HG03039 (cell line): ENCODE measurements around the gene HNRNPL.

Experiments used
- ATAC-seq: cut with Tn5 transposase; IDR thresholded peaks from one replicate; pipeline ENCODE4 v1.9.1; 2021; ENCODE audit warnings: mild to moderate bottlenecking, moderate library complexity; ENCODE audit not compliant: unreplicated experiment

Gene HNRNPL

DNA sequence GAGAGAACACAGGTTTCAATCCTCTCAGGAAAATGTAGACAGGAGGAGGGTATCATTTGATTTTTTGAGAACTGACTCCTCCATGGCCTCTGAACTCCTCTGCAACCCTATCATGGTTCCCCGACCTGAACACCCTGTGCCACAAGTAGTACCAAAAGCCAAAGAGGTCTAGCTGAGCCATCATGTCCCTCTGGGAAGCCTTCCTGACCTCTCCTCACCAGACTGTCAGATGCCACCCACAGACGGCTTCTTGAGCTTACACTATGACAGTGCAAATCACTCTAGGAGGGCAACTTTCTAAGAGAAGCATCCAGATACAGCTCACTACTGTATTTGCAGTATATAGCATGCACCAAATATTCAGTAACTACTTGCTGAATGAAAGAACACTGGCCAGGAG, 3.7 kb downstream of the HNRNPL start:
- ATAC-seq, result no peak

DNA sequence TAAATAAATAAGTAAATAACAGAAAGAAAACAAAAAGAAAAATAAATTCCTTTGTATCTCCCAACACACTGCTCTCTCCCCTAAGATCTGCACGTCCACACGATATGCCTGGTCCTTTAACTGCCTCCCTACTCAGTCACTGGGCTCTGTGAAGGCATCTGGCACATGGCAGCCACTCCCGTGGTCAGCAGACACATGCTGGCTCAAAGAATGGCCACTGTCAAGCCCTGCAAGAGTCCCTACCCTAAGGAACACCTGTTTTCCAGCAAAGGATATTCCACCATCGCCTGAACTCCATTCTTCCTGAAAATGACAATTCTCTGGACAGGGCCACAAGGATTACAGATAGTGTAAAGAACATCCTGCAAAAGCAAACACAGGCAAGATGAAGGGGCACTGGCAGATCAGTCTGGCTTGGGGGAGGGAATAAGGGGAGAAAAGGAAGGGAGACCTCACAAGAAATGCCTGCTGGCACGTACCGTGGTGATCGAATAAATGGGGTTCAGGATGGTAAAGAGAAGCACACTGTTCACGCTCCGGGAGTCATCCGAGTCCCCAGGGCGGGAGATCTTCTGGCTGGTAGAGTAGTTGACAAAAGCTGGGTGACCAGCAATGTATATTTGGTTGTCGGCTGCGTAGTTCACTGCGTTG, 4.3 kb downstream of the HNRNPL start:
- ATAC-seq, result no peak

DNA sequence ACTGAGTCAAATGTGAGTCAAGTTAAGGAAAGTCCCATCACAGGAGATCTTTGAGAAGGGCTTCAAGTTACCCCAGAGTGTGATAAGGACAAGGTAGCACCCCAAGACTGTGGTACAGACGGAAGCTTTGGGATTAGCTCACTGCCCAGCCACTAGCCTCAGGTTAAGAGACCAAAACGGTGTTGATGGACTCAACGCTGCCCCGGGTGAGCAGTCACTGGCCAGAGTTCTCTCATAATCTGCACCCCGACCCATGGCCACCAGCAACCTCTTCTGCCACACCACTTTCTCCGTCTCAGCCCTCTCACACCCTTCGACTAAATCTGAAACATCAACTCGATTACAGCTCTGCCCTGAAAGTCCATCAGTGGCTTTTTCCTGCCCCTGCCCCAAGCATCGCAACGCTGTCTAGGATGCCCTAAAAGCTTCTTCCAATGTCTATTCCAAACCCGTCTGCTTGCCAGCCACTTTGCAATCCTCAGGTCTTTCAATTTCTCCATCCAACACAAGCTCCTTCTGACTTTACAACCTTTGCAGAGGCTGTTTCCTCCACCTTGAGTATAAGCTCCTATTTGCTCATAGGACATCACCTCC, 5.6 kb downstream of the HNRNPL start:
- no peak for ATAC-seq

DNA sequence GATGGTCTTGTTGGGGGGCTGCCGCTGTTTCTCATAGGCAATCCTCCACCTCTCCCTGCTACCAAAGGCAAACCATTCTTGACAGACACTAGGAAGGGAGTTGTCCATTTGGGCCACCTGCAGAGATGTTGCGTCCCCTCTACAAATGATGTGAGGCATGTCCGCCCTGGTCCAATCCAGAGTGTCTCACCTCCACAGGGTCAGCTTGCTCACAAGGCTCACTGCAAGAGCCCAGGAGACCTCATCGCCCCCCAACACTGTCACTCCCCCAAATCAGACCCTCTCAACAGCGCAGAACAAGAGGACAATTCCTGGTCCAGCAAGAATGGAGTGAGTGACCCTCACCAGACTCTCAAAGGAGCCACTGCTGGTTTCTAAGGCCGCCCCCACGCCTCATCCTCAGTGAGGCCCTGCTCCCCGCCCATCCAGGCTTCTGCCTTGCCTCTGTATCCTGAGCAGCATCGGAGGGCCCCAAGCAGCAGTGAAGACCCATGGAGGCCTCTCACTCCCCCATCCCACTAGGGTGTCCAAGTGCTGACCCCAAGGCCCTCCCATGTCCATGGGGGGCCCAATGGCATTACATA, 6.5 kb downstream of the HNRNPL start:
- no peak for ATAC-seq

DNA sequence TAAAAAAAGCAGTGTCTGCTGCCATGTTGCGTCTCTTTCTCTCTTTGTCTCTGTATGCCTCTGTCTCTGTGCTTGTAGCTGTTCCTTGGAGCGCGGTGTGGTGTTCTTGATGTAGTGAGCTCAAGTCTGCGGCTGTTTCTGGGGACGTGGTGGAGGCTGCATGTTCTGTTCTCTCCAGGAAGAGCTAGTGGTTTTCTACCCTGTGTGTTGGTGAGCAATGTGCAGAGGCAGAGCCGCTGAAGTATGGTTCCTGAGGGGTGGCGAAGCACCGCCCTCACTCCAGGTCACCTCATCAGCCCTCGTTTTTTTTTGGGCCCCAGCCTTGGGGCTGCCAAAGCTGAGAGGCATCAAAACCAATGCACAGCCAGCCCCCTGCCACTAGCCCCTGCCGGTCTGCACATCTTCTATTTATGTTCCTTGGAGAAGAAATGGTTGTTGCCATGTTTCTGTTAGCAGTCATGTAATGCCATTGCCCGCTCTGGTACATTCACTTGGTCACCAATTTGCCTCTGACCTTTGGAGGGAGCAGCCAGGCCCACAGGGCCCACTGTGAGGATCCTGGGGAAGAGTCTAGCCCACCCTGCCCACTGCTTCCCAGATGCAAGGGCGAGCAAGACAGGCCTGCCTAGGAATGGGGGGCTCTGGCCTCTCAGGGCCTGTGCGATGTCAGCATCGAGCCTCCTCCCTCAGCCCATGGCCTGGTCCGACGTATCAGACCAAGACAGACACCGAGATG, 7.2 kb downstream of the HNRNPL start:
- no peak for ATAC-seq

DNA sequence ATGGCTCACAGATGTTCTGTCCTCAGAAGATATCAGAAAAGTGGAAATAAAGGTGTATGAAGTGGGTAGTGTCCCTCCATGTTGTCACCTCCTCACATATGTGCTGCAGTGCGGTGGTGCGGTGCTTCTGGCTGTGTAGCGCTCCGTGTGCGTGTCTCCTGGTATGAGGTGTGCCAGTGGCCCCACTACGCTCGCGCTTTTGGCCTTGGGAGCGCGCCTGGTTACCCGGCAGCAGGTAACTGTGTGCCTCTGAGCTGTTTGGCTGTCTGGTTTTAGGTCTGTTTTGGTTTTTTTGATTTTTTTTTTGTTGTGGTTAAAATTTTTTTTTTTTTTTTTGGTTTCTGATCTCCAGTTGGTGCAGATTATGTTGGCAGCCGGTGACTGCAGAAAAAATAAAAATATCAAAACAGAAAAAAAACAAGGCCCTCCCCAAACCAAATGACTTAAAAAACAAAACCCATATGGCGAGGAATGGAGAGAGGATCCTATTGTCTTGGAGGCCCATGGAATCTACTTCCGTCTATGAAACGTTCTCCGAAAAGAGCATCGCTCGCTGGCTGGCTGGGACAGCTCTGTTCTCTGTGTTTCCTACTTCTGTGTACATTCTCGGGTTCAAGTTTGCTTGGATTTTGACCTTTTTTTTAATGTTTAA, 7.9 kb downstream of the HNRNPL start:
- no peak for ATAC-seq

DNA sequence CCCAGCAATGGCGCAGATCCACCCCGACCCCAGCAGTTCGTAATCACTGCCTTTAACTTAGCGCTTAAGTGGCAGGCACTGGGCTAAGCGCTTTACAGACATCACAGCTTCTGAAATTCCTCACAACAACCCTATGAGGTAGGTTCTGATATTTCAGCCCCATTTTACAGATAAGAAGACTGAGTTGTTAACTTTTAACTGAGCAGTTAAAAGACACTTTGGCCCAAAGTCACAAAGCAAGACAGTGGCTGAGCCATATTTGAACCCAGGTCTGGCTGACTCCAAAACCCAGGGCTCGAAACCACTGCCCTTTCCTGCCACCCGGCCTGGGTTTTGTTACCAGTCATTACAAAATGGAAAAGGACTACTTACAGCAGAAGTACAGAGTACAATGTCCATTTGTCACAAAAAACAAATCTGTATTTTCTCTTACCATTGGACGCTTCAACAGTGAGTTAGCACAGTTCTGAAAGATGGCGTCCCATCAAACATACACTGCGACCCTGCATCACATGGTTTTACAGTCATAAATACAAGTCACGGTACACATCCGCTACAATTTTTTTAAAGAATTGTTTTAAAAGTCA, 8.5 kb downstream of the HNRNPL start:
- no peak for ATAC-seq

DNA sequence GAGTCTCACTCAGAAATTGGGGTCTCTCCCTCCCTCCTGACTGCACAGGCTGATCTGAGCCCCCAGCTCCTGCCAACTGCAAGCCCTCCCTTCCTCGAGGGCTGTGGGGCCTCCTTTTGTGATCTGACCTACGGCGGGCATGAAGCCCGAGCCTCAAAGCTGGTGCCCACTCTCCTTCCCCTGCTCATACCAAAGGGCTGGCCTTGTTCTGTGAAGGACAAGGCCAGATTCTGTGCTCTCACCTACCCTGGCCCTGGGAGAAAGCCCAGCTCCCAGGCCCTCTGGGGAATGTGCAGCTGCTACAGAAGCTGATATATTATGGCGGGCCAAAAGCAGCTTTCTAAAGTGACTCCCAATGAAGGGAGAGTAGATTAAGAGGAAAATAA, 9.2 kb downstream of the HNRNPL start:
- no peak for ATAC-seq

DNA sequence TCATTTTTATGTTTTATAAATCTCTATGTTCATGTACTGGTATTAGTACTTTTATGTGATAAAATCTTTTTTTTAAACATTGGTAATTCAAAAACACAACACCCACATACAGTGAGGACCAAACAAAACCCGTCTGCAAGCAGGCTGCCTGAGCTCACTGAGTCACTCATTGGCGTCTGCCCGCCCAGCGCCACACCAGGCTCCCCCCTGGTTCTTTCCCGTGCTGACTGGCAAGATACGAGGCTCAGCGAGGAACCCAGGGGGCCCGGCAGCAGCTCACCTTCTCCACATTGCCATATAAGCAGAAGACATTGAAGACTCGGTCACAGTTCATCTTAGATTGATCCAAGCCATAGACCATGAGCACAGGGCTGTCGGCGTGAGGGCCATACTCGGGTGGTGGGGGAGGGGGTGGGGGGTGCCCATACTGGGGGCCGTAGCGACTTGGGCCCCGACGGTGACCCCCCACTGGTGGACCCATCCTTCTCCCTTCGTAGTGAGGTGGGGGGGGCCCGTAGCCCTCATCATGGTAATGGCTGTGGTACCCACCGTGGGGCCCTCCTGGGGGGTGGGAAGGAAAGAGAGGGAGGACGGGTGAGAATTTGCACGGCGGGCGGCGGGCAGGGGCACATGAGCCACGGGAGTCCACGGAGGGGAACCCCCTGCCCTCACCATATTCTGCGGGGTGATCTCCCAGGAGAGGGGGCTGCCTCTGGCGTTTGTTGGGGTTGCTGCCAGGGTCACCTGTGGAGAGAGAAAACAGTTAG, 9.8 kb downstream of the HNRNPL start:
- ATAC-seq, result no peak

DNA sequence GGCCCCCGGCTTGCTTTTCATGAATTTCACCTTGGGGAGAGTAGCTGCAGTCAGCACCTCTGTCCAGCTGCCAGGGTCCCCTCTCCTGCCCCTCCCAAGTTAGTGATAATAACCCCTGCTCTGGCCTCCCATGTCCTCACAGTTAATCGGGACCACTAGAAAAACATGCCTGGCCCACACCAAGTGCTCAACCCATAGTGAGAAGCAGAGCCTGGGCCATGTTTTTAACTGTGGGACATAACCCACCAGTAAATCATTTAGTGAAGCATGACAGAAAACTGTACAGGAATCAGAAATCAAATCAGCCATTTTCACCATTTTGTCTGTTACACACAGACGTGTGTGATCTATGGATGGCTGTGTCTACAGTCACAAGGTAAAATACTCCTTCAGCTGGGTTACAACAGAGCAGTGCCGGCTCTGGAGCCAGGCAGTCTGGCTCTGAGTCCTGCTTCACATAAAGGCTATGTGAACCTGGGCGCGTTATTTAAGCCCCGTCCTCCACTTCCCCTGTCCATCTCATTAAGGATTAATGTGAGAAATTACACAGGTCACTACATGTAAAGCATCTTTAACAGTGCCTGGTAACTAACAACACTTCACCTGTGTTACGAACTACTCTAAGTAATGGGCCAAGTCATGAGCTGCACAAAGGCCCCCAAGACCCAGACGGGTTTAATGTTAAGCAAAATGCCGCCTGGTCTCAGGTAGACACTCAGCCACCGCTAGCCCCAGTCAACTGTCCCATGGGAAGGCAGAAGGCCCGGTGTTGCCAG, 10.6 kb downstream of the HNRNPL start:
- ATAC-seq, result no peak

DNA sequence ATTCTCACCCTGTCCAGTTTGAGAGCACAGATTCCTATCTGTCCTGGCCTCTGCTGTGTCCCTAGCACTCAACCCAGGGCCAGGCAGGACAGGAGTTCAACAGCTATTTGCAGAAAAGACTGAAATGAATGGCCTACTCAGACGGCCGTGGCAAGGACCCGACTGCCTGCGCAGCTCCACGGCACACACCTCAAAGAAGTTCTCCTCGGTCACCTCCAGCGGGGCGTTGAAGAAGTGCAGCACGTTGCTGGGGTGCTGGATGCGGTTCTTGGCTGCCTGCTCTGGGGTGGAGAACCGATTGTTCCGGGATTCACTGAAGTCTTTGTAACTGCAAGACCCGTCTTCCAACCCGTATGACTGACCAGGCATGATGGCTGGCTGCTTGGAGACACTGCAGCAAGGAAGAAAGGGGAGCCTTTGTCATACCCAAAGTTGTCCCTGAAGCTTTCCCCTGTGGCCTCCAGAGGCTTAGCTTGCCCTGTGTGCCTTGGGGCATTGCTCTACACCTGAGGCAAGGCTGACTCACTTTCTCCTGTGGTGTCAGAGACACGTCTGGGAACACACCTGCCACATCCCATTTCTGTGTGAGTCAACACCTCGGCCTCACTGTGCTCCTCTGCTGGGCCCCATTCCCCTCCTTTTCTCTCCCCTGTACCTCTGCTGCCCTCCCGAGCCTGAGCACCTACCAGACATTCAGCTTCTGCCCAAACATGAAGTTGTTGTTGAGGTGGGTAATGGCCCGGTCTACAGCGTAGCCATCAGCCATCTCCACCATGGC, 11.4 kb downstream of the HNRNPL start:
- no peak for ATAC-seq

DNA sequence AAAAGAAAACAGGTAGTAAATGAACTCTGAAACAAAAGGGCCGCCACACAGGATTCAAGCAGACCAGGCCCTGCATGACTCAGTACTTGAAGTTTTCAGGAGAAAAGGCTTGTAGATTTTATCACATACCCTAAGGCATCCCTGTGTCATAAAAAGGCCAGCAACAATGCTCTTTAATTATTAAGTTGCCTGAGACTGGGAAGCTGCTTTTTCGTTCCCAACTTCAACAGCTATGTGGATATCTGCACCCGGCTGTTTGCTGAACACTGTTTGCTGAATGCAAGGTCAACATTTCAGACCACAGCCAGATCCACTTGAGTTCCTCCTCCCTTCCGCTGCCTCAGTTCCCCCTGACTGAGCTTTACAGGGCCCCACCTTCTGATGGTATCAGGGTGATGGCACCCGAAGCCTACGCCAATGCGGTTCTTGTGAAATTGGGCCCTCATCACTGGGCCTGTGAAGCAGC, 12.1 kb downstream of the HNRNPL start:
- ATAC-seq, result no peak

DNA sequence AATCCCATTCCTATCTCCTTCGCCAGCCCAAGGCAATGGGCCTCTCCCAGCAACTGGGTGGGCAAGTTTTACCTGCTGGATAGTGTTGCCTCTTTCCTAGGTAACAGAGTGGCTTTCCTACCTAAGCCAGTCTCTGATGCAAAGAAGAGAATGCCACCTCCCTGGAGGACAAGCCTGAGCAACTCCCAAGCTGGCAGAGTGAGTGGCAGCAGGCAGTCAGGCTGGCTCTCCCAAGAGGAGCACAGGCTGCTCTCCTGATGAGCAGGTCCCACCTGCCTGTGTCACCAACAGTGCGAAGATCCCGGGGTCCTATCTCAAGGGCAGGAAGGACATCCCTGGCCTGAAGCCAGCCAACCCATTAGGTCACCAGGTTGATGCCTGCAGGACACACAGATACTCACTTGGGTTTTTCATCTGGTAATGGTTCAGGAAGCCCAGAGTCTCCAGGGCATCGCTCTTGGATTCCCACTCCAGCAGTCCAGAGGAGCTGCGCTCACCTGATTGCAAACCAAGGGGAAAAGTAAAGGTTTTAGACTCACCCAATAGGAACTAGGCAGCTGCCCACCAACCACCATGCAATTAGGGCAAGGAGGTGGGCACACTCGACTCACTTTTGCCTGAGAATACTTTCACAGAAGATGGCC, 12.7 kb downstream of the HNRNPL start:
- ATAC-seq, result no peak

DNA sequence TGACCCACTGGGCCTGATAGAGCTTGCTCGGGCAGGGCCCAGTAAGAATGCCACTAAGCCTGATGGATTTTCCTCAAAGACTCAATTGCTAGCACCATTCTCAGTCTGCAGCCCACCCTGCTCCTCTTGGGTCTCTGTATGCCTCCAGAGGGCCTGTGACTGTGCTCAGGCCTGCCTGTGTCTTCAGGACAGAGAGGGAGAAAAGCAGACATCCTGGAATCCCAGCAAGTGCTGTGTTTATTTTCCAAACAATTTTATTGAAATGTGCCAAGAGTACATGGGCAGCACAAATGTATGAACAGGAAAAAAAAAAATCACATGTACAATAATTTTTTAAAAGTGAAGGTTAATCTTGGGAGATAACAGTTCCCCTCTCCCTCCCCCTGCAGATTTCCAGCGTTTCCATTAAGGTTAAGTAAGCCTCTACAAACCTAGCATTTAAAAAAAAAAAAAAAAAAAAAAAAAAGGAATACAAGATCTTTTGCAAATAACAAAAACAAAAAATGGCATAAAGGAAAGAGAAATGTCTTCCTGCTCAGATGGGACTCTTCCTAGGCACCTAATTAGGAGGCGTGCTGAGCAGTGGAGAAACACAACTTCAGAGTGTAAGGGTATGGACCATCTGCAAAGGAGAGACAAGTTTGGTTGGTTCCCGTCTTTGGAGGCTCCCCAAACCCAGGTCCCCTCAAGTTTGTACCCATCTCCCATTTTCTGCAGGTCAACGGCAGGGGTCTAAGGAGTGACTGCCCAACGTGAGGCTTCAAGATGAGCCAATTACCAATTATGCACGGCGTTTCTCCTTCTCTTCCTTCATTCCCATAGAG, 13.4 kb downstream of the HNRNPL start:
- no peak for ATAC-seq

DNA sequence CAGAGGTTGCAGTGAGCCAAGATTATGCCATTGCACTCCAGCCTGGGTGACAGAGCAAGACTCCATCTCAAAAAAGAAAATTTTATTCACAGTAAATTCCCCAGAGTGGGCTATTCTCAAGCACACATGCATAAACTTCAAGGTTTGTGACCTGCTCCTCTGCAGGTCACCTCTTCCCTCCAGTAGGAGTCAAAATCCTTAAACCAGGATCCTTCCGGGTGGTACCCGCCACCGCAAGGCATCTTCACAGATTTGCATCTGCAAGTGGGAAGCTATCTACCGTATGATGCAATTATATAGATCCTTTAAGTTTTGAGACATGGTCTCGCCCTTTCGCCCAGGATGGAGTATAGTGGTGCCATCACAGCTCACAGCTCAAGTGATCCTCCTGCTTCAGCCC, 15.2 kb downstream of the HNRNPL start:
- ATAC-seq, result no peak

DNA sequence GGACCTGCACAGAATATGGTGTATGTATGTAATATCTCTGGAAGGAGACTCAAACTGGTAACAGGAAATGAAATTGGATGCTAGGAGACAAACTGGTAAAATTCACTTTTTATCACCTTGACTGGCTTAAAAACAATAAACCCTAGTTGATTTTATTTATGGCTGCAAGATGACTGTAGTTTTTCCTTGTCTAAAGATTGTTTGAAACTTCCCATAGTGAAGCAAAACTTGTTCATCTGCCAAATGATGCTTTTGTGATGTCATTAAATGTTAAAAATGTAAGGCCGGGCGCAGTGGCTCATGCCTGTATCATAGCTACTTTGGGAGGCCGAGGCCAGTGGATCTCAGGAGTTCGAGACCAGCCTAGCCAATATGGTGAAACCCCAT, 15.7 kb downstream of the HNRNPL start:
- ATAC-seq, result no peak

DNA sequence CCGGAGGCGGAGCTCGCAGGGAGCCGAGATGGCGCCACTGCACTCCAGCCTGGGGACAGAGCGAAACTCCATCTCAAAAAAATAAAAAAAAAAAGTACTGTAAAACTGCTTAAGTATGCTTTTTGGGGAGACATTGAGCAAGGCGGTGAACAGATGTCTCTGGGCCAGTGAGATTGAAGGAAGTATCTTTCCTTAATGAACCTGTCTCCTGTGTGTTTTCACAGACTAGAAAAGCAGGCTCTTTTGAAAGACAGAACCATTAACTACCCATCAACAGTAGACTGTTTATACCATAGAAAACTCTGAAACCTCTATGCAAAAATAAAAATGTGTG, 16.7 kb downstream of the HNRNPL start:
- ATAC-seq, result no peak
